Lower leg skin (tissue), 3 donors: ENCODE data around the gene ELP2.

Source experiments
- CTCF ChIP-seq, 3 donors: fragments of 450-650 bp; IDR thresholded peaks; one replicate each; pipeline ENCODE4 v1.5.1; 2016; ENCODE audit warnings: antibody characterized with exemption in 3 of 3, mild to moderate bottlenecking in 3 of 3, moderate library complexity in 2 of 3
- POLR2A ChIP-seq, 2 donors: fragments of 450-650 bp; IDR thresholded peaks; one replicate each; pipeline ENCODE4 v1.6.1; 2016 to 2017; ENCODE audit warnings: antibody characterized with exemption in 2 of 2, mild to moderate bottlenecking in 1 of 2, moderate library complexity in 1 of 2

- no peak for TF ChIP-seq CTCF (IDR thresholded peaks at IDR 0.05)
- no peak for TF ChIP-seq POLR2A (IDR thresholded peaks at IDR 0.05)
Observed at GRCh38 chr18:36141576-36141975, 11.9 kb downstream of the ELP2 start.
